Measurements from ENCODE around the gene FAM117B. TPM values are rescaled to one million over a fixed set of nuclear protein-coding genes. Genes with fewer than 3 reads are reported as not detected.

FAM117B gene
- total RNA-seq, 4 donors from 2014 or later: 6.7 to 15.6 (median 9.4) TPM

Small RNA genes lying within 50 kb of the gene (small RNA-seq; reads per million reads assigned to genes)
- 0 reads per million in 4 donors for gene MTND4LP17

Other genes starting within 250 kb of the FAM117B start
- gene ICA1L, start 236.8 kb downstream of the FAM117B start, total RNA-seq: 1 to 10 TPM in 1 of 4 donors, under 1 TPM in 3; 0.53 to 8.0 (median 0.79) TPM

Data from esophagus squamous epithelium (tissue), 4 donors.